Endothelial cell of umbilical vein (primary cell): Measurements from ENCODE around the gene ANKRD33.

ENCODE experiments used
- MAX ChIP-seq: IDR thresholded peaks from 2 replicates; pipeline ENCODE4 v1.6.1; 2011; ENCODE audit not compliant: insufficient read depth, insufficient read length
- TF ChIP-seq, protein P1 (sequence below), 2 donors: IDR thresholded peaks; 1 replicate in 1 of 2; 2 replicates in 1 of 2; pipeline ENCODE4 v1.5.1; 2011; ENCODE audit warnings: low read length in 2 of 2, mild to moderate bottlenecking in 2 of 2, moderate library complexity in 2 of 2, control low read depth in 1 of 2, inconsistent platforms in 1 of 2, low read depth in 1 of 2; ENCODE audit not compliant: insufficient read depth in 1 of 2; ENCODE audit errors: extremely low read depth in 1 of 2

- TF ChIP-seq, protein P1, sequence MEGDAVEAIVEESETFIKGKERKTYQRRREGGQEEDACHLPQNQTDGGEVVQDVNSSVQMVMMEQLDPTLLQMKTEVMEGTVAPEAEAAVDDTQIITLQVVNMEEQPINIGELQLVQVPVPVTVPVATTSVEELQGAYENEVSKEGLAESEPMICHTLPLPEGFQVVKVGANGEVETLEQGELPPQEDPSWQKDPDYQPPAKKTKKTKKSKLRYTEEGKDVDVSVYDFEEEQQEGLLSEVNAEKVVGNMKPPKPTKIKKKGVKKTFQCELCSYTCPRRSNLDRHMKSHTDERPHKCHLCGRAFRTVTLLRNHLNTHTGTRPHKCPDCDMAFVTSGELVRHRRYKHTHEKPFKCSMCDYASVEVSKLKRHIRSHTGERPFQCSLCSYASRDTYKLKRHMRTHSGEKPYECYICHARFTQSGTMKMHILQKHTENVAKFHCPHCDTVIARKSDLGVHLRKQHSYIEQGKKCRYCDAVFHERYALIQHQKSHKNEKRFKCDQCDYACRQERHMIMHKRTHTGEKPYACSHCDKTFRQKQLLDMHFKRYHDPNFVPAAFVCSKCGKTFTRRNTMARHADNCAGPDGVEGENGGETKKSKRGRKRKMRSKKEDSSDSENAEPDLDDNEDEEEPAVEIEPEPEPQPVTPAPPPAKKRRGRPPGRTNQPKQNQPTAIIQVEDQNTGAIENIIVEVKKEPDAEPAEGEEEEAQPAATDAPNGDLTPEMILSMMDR (IDR thresholded peaks at IDR 0.05; ENCODE audit: extremely low read depth in 1 of 2, insufficient read depth in 1 of 2, low read depth in 1 of 2, low read length in 2 of 2): no peak
- no peak for TF ChIP-seq MAX
These were observed 12.5 kb downstream of the ANKRD33 start for GRCh38 chr12:51900323-51900889.
